GM18861 (cell line): ENCODE results near the gene ALDH3A1.
"Not testable (repeated sequence)": the region's sequence is repeated elsewhere in the genome, so short reads cannot be mapped to it uniquely, and the experiment has no call there.

ENCODE experiments used
- ATAC-seq: cut with Tn5 transposase; IDR thresholded peaks from one replicate; pipeline ENCODE4 v1.9.1; 2021; ENCODE audit not compliant: unreplicated experiment

ALDH3A1 gene

GRCh38 chr17:19747829-19748806, at the start of gene ALDH3A1:
Gene ALDH3A1, minus strand, starts transcription at chr17:19748298. Its CDS starts 3,169 bp downstream, at chr17:19745129.
- ATAC-seq, result no peak

DNA sequence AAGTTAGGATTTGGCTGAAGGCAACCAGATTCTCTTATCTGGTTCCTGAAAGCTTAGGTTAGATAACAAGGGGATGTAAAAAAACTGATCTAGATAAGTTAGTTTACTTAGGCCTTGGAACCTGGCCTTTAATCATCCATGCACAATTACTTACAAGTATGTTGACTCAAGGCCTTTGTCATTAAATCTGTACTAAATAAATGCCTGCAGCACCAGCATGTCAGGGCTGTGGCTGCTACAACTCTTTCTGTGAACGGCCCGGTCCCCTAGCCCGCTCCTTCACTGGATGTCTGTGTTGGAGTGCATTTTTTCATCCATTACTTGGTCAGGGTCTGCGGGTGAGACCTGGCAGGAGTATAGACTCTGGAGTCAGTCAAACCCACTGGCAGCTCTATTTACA, 48.4 kb upstream of the ALDH3A1 start:
- ATAC-seq, result no peak

- ATAC-seq, result no peak
These were observed 43.9 kb upstream of the ALDH3A1 start for GRCh38 chr17:19791918-19792550.

DNA sequence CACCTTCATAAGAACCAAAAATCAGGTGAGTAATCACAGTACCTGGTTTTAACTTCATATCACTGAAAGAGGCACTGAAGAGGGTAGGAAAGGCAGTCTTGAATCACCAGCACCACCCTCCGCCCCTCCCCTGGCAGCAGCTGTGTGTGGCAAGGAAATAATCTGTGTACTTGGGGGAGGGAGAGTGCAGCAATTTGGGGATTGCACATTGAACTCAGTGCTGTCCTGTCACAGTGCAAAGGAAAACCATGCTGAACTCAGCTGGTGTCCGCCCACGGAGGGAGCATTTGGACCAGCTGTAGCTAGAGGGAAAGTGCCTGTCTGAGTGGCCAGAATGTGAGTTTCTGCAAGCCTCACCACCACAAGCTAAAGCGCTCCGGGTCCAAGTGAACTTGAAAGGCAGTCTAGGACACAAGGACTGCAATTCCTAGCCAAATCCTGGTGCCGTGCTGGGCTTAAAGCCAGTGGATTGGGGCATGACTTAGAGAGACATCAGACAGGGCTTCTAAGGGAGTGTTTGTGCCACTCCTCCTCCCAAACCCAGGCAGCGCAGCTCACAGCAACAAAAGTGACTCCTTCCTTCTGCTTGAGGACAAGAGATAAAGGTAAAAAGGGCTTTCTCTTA, 39.7 kb upstream of the ALDH3A1 start:
- no peak for ATAC-seq

DNA sequence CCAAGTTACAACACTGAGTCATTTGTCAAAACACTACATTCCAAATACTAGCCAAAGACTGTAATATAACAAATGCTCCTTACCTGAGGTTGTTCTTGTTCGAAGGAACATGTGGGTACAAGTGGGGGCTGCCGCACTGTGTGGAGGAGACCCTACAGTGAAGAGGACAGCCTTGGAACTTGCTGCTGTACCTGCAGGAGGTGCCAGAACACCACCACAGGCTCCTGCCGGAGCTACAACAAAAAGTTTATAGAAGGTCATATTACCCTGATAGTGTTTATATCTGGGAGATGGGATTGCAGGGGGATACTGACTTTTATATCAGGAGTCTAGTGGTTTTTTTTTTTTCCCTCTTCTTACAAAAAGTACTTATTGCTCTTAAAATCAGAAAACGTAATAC, 37.8 kb upstream of the ALDH3A1 start:
- ATAC-seq, result no peak

- ATAC-seq, result no peak
These were observed 33.7 kb upstream of the ALDH3A1 start for GRCh38 chr17:19781488-19782458.

DNA sequence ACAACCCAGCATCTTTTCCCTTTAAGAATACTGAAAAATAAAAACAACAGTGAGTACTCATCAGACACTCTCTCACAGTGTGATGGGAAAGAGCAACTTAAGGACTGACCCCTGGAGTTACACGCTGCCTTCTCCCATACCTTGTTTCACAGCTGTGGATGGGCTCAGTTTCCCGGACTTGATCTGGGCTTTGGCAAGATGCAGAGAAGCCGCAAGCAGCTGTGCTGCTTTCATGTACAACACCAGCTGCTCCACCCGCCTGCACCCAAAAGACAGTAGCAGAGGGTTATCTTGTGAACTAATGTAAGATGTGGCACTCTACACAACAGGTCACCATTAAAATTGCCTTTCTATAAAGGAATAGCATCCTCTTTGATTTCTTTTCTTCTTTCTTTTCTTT, 32.7 kb upstream of the ALDH3A1 start:
- ATAC-seq, result no peak

- no peak for ATAC-seq
These were observed 25.4 kb upstream of the ALDH3A1 start for GRCh38 chr17:19773534-19773933.

GRCh38 chr17:19771971-19772630, 24.0 kb upstream of the ALDH3A1 start:
- no peak for ATAC-seq

- no peak for ATAC-seq
These were observed 23.1 kb upstream of the ALDH3A1 start for GRCh38 chr17:19770985-19771735.

- no peak for ATAC-seq
These were observed 22.0 kb upstream of the ALDH3A1 start for GRCh38 chr17:19769946-19770652.

DNA sequence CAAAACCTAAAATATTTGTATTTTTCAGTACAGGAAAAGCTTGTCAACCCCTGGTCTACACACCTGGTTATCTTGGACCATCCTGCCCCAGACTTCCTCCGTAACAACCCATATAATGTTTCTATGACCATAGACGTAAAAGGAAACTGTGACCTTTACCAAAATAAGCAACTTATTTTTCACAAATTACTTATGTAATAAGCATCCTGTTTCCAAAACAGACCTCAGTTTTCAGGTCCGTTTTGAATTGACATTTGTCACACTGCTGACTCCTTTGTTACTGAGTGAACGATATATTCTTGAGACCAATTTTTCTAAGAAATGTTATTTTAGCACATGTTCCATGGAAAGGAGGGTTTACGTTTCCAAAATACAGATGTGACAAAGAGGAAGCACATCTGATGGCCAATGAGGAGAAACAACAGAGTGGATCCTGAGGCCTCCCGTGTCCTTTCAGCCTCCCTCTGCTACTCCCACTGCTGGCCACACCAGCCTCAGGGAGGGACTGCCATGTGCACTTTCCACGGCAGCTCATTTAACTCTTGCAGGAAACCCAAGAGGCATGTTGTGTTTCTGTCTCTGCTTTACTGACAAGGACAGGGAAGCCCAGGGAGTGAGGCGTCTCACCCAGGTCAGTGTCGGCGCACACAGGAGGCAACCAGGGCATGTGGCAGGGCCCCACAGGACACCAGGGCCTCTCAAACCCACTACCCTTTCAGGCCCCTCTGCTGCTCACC, 20.1 kb upstream of the ALDH3A1 start:
- ATAC-seq, result no peak

DNA sequence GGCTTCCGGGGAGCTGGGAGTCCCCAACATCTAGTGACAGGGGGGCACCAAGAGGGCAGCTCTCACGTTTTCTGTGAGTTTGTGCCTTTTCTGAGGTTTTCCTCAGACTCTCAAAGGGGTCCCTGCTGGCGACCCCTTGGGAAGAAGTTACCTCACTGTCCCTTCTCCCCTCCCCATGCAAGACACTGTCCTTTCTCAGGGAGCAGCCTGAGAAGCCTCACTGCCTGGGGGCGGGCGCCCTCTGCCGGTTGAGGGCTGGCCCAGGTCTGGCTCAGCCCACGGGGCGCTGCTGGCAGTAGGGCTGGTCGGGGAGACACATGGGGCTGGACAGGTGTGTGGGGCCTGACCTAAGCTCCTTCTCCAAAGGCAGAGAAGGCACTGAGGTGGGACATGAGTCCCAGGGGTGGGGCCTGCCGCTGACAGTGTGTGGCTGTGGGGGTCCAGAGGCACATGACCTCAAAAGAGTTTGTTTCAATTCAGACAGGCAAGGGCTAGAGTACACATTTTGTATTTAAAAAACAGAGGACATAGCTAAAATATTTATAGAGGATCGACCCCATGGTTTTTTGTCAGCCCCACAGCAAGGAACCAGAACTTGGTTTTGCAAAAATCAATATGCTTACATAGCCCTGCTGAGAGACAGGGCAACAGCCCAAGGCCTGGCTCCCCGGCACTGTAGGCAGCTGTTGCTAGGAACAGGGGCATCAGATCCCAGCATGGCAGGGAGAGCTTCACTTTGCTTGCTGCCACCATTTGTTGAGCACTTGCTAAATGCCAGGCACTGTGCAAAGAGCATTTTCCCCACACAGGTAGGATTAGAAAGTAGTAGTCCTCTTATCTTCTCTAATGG, 18.5 kb upstream of the ALDH3A1 start:
- no peak for ATAC-seq

DNA sequence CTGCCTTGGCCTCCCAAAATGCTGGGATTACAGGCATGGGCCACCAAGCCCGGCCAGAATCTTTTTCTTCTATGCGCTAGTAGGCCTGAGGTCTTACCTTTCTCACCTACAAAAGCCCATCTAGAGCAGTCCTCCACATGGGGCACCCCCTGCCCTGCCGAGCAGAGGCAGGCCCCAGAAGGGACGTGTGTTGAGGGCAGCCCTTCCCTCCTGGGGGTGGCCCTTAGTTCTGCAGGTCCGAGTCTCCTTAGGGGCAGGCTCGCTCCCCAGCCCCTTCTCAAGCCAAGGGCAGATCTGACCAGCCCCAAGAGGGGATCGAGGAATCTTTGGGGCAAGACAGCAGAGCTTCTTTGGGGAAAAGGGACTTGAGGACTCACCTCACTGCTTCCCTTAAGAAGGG, 17.9 kb upstream of the ALDH3A1 start:
- ATAC-seq, result no peak

DNA sequence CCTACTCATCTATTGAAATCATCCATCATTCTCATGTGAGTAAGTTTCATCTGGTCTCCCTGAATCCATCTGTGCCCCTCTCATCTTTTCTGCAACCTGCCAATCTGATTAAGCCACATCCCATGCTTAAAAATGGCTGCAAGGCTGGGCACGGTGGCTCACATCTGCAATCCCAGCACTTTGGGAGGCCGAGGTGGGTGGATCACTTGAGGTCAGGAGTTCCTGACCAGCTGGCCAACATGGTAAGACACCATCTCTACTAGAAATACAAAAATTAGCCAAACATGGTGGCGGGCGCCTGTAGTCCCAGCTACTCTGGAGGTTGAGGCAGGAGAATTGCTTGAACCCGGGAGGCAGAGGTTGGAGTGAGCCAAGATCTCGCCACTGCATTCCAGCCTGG, 15.9 kb upstream of the ALDH3A1 start:
- ATAC-seq, result not testable (repeated sequence)

DNA sequence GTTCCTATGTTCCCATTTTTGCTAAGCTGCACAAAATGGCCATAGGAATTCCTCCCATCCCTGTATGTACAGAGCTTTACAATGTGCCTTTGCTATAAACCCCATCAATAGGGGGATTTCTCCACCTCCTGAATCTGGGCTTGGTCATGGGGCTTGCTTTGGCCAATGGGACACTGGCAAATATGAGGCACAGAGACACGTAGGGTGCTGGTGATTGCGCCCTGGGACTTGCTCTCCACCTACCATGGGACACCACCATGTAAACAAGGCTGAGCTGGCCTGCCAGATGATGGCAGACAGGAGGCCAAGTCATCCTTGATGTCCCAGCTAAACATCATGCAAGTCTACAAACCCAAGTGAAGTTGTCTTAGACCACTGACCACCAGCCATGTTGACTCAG, 15.3 kb upstream of the ALDH3A1 start:
- no peak for ATAC-seq

DNA sequence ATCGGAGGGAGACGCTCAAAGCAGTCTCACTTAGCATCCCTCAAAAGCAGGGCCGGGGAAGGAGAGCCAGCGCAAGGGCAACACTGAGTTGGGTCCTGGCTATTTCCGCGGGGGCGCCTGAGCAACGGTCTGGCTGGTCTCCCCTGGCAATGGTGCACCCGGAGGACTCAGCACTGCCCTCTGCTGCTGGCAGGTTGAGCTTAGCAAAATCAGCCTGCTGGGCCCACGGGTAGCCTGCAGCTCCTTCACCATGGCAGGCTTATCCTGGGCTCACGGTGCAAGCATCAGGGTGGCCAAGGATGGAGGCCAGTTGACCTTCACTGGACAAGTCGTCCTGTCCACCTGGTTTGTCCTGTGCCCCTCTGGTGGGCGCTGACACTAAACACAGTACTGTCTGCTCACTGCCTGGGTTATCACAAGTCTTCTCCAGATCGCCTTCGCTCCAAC, 14.4 kb upstream of the ALDH3A1 start:
- ATAC-seq, result no peak
